Astrocyte (in vitro differentiated cells and primary cell): ENCODE results near the gene ADAMTS16. TPM values are rescaled to one million over a fixed set of nuclear protein-coding genes. Genes with fewer than 3 reads are reported as not detected.
A peak's percentile ranks its signal among the peaks of the same experiment; 100 is the strongest.

ENCODE experiments used
- DNase-seq: peaks from one replicate; pipeline ENCODE4 v3.0.0-alpha.2; 2010; ENCODE audit warnings: low read depth
- FAIRE-seq: peaks from 2 replicates; lab custom pipeline; 2011; peaks lifted over from hg19 to GRCh38; lab: Jason Lieb, UNC
- H2AFZ ChIP-seq: 2 replicates; pipeline ENCODE4 v1.6.0; 2012; ENCODE audit warnings: low read depth, low read length, inconsistent platforms
- H3K27ac ChIP-seq: 2 replicates; pipeline ENCODE4 v1.5.1; 2011; ENCODE audit warnings: low read depth, low read length, inconsistent platforms
- H3K27me3 ChIP-seq: 2 replicates; pipeline ENCODE4 v1.6.0; 2011; ENCODE audit warnings: low read length, inconsistent platforms; ENCODE audit not compliant: insufficient read depth
- H3K36me3 ChIP-seq: 2 replicates; pipeline ENCODE4 v1.5.1; 2011; ENCODE audit warnings: low read length, inconsistent platforms; ENCODE audit not compliant: insufficient read depth
- H3K4me1 ChIP-seq: 2 replicates; pipeline ENCODE4 v1.5.1; 2011; ENCODE audit warnings: low read length, inconsistent platforms; ENCODE audit not compliant: insufficient read depth
- H3K4me2 ChIP-seq: 2 replicates; pipeline ENCODE4 v1.6.0; 2012; ENCODE audit warnings: low read length, inconsistent platforms
- H3K4me3 ChIP-seq: 2 replicates; pipeline ENCODE4 v1.5.1; 2011; ENCODE audit warnings: low read depth, mild to moderate bottlenecking, low read length, inconsistent platforms; ENCODE audit not compliant: insufficient read depth
- H3K79me2 ChIP-seq: 2 replicates; pipeline ENCODE4 v1.6.0; 2012; ENCODE audit warnings: mild to moderate bottlenecking, low read length, inconsistent platforms; ENCODE audit not compliant: insufficient read depth
- H3K9ac ChIP-seq: 2 replicates; pipeline ENCODE4 v1.6.0; 2012; ENCODE audit warnings: mild to moderate bottlenecking, low read length, inconsistent platforms
- H3K9me3 ChIP-seq: 2 replicates; pipeline ENCODE4 v1.5.1; 2012; ENCODE audit warnings: low read depth, mild to moderate bottlenecking, low read length, inconsistent platforms; ENCODE audit not compliant: insufficient read depth
- H4K20me1 ChIP-seq: 2 replicates; pipeline ENCODE4 v1.6.0; 2012; ENCODE audit warnings: low read length, inconsistent platforms; ENCODE audit not compliant: insufficient read depth
- H3K27ac Mint-ChIP-seq: one replicate; pipeline ENCODE4 v1.8.0; 2021; ENCODE audit warnings: mild to moderate bottlenecking, mixed read lengths; ENCODE audit not compliant: unreplicated experiment
- H3K27me3 Mint-ChIP-seq: one replicate; pipeline ENCODE4 v1.8.0; 2021; ENCODE audit warnings: low read depth, mixed read lengths; ENCODE audit not compliant: unreplicated experiment
- H3K36me3 Mint-ChIP-seq: one replicate; pipeline ENCODE4 v1.8.0; 2021; ENCODE audit warnings: low read depth, mixed read lengths; ENCODE audit not compliant: unreplicated experiment
- H3K4me1 Mint-ChIP-seq: one replicate; pipeline ENCODE4 v1.8.0; 2021; ENCODE audit warnings: low read depth, mixed read lengths; ENCODE audit not compliant: unreplicated experiment
- H3K4me3 Mint-ChIP-seq: one replicate; pipeline ENCODE4 v1.8.0; 2021; ENCODE audit warnings: mild to moderate bottlenecking, moderate library complexity, mixed read lengths; ENCODE audit not compliant: unreplicated experiment
- H3K9me3 Mint-ChIP-seq: one replicate; pipeline ENCODE4 v1.8.0; 2021; ENCODE audit warnings: mild to moderate bottlenecking, mixed read lengths; ENCODE audit not compliant: unreplicated experiment
- EZH2 ChIP-seq: IDR thresholded peaks from 2 replicates; pipeline ENCODE4 v1.6.1; 2012; ENCODE audit warnings: mild to moderate bottlenecking, low read length, inconsistent platforms; ENCODE audit not compliant: insufficient read depth
- total RNA-seq: library from RNA; stranded (reverse); gene quantifications from 2 replicates; pipeline ENCODE4 v1.2.1, GENCODE V29; 2021
- TF ChIP-seq, protein P1 (sequence below): IDR thresholded peaks from 2 replicates; pipeline ENCODE4 v1.5.1; 2011; ENCODE audit warnings: low read depth, mild to moderate bottlenecking, inconsistent platforms, low read length, moderate library complexity; ENCODE audit not compliant: insufficient read depth

The ADAMTS16 gene
- total RNA-seq, 1 donor from 2014 or later = 5.7 TPM

DNA sequence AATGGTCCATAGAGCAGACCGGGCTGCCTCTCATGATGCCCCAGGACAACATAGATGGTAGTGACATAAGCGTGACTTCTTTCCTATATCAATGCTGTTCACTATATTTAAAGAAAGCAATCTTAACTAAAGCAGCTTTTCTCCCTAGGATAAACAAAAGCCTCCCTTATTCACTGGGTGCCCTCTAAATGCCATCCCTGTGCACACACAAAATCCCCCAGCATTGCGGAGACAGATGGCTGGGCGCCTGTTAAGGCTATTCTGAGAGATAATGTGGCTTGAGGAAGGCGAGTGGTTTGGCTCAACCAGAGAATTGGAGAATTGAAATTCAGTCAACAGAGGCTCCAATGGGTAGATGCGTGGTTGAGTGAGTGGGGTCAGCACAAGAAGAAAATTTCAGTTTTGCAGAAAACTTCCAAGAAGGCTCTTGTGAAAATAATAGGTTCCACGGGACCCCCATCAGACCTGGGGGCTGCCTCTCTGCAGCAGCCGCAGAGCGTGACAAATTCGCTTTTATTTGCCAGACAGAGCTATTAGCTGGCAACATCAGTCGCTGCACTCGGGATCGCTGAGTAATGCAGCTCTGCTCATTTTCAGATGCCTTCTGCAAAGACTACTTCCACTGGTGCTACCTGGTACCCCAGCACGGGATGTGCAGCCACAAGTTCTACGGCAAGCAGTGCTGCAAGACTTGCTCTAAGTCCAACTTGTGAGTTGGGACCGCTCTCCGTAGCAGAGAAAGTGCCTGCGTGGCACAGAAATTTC is 178.5 kb downstream of the ADAMTS16 start:
- peak overlapping the region; percentile 42 for H3K4me2 ChIP-seq
- no peaks in the 10 kb centered on the region for H3K36me3 ChIP-seq
- H3K4me3 Mint-ChIP-seq = no peak overlapping the region
- no peak for TF ChIP-seq EZH2
- TF ChIP-seq, protein P1, sequence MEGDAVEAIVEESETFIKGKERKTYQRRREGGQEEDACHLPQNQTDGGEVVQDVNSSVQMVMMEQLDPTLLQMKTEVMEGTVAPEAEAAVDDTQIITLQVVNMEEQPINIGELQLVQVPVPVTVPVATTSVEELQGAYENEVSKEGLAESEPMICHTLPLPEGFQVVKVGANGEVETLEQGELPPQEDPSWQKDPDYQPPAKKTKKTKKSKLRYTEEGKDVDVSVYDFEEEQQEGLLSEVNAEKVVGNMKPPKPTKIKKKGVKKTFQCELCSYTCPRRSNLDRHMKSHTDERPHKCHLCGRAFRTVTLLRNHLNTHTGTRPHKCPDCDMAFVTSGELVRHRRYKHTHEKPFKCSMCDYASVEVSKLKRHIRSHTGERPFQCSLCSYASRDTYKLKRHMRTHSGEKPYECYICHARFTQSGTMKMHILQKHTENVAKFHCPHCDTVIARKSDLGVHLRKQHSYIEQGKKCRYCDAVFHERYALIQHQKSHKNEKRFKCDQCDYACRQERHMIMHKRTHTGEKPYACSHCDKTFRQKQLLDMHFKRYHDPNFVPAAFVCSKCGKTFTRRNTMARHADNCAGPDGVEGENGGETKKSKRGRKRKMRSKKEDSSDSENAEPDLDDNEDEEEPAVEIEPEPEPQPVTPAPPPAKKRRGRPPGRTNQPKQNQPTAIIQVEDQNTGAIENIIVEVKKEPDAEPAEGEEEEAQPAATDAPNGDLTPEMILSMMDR = no peak
- no peaks in the 10 kb centered on the region for H3K79me2 ChIP-seq
- no peaks in the 10 kb centered on the region for H3K27me3 ChIP-seq
- no peak overlapping the region for H2AFZ ChIP-seq
- peaks cover 32% of the 10 kb centered on the region for H3K4me1 Mint-ChIP-seq
- no peaks in the 10 kb centered on the region for H4K20me1 ChIP-seq
- H3K4me3 ChIP-seq = no peak overlapping the region
- peaks cover 7% of the 10 kb centered on the region for H3K9me3 Mint-ChIP-seq
- H3K4me1 ChIP-seq = peaks cover 32% of the 10 kb centered on the region
- H3K27ac Mint-ChIP-seq = peak overlapping the region; percentile 34
- no peak overlapping the region for H3K9ac ChIP-seq
- H3K9me3 ChIP-seq = no peaks in the 10 kb centered on the region
- H3K27ac ChIP-seq = peak overlapping the region; percentile 3
- no peaks in the 10 kb centered on the region for H3K27me3 Mint-ChIP-seq
- H3K36me3 Mint-ChIP-seq = peaks cover 2% of the 10 kb centered on the region
- FAIRE-seq (no peak), DNase-seq (peak; percentile 78)

DNA sequence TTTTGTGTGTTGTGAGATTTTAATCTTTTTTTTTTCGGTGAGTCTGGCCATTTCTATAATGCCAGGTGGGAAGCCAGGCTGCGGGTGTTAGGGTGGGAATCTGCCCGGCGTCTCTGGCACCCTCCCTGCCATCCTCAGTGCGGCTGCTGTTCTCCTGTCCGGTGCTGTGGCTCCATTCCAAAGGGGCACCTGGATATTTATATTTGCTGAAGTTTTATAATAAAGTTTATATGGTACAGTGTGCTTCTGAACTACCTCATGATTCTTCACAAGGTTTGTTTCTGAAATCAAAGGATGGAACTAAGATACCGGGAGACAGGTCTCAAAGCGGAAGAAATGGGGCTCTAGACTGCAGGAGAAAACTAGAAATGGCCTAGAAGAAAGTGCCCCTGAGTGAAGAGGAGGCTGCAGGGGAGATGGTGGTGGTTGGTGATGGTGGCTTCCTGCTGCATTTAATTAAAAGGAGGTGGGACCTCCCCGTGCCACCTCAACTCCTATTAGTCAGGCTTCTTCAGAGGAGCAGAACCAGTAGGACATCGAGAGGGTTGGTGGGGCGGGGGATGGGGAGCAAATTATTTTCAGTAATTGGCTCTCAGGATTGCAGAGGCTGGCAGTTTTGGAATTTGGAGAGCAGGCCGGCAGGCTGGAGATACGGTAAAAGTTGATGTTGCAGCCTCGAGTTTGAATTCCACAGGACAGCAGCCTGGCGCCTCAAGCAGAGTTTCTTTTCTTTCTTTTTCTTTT is 180.1 kb downstream of the ADAMTS16 start:
- H3K9me3 ChIP-seq = no peaks in the 10 kb centered on the region
- H3K36me3 ChIP-seq = no peaks in the 10 kb centered on the region
- no peak overlapping the region for H2AFZ ChIP-seq
- TF ChIP-seq, protein P1 = no peak
- TF ChIP-seq EZH2 = no peak
- no peak overlapping the region for H3K9ac ChIP-seq
- Mint-ChIP-seq H3K4me3 (no peak overlapping the region), H3K4me1 (peaks cover 24% of the 10 kb centered on the region), H3K27me3 (no peaks in the 10 kb centered on the region), H3K36me3 (peaks cover 4% of the 10 kb centered on the region), H3K9me3 (peaks cover 10% of the 10 kb centered on the region), H3K27ac (no peak overlapping the region)
- no peak overlapping the region for H3K4me2 ChIP-seq
- H3K4me3 ChIP-seq = no peak overlapping the region
- peaks cover 28% of the 10 kb centered on the region for H3K4me1 ChIP-seq
- no peaks in the 10 kb centered on the region for H3K27me3 ChIP-seq
- FAIRE-seq (no peak), DNase-seq (no peak)
- H4K20me1 ChIP-seq = no peaks in the 10 kb centered on the region
- H3K79me2 ChIP-seq = no peaks in the 10 kb centered on the region
- H3K27ac ChIP-seq = no peak overlapping the region
